Vagina (tissue), 2 donors: ENCODE measurements around the gene FAM78B.

Experiments used
- CTCF ChIP-seq, 3 experiments: fragments of 450-650 bp in 2 of 3; fragments of 200-600 bp in 1 of 3; sonication (generic) in 1 of 3; IDR thresholded peaks; one replicate each; pipeline ENCODE4 v1.5.1; 2017 to 2019; ENCODE audit warnings: antibody characterized with exemption in 3 of 3, mild to moderate bottlenecking in 2 of 3, moderate library complexity in 2 of 3
- POLR2AphosphoS5 ChIP-seq, 2 donors: sonication (generic); formaldehyde crosslinking; IDR thresholded peaks; one replicate each; pipeline ENCODE4 v1.9.0; 2017; ENCODE audit warnings: antibody characterized with exemption in 2 of 2, mild to moderate bottlenecking in 2 of 2, low read depth in 1 of 2; ENCODE audit not compliant: insufficient read depth in 1 of 2

GRCh38 chr1:166029196-166029945 lies 137.4 kb downstream of the FAM78B start:
- no peak for TF ChIP-seq POLR2AphosphoS5 (IDR thresholded peaks at IDR 0.05; ENCODE audit: insufficient read depth in 1 of 2, low read depth in 1 of 2)
- no peak for TF ChIP-seq CTCF (IDR thresholded peaks at IDR 0.05)
